ENCODE results near the gene ADAMTS2. TPM values are rescaled to one million over a fixed set of nuclear protein-coding genes. Genes with fewer than 3 reads are reported as not detected.

Gene ADAMTS2
- total and polyA plus RNA-seq, 4 donors: 12.5 to 27.1 (median 19.7) TPM

DNA sequence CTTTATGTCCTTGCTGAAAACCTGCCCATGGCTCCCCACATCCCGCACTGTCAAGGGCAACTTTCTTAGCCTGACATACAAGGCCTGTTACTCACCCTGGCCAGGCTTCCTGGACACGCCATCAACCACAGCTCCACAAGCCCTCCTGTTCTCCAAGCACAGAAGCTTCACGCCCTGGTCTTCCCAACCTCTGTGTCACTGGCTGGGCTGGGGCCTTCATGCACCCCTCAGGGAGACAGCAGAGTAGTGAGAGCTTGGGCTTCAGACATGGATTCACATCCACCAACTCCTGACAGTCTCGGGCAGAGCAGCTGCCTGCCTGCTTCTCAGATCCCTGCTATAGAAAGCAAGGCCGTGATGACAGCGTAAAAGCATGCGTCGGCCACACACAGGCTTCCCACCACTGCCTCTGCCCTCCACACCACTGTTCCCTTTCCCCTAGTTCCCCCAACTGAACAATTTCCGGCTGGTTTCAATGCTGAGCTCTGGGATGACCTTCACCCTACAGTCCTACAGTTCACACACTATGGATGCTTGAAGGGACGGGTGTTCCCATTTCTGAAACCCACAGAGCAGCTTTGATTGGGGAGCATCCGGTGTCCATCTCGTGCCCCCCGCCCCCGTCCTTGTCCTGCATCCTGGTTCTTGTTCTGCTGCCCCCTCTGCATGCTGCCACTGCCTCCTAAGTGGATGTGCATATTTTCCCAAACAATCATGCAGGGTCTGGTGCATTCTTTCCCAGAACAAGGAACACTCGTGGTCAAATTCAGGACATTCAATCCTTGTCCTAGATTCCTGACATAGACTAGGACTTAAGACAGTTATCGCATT, 33.4 kb upstream of the ADAMTS2 start:
- Histone ChIP-seq H3K27me3 (ENCODE audit: control insufficient read depth, insufficient read depth, low read length) (no peaks in the 10 kb centered on the region), H3K9me3 (ENCODE audit: control insufficient read depth, insufficient read depth, low read length) (no peaks in the 10 kb centered on the region), H3K27ac (ENCODE audit: low read depth, low read length) (no peak overlapping the region), H3K4me1 (ENCODE audit: control insufficient read depth, insufficient read depth, low read length) (peaks cover 10% of the 10 kb centered on the region), H3K4me3 (ENCODE audit: low read depth, low read length) (no peak overlapping the region), H3K36me3 (ENCODE audit: control insufficient read depth, insufficient read depth, low read length) (no peaks in the 10 kb centered on the region)
- no peak for DNase-seq (ENCODE audit: low read depth in 4 of 6, low spot score in 6 of 6)
- WGBS (ENCODE audit: insufficient coverage): 74% methylated on average over 16 of the region's 16 CpGs

DNA sequence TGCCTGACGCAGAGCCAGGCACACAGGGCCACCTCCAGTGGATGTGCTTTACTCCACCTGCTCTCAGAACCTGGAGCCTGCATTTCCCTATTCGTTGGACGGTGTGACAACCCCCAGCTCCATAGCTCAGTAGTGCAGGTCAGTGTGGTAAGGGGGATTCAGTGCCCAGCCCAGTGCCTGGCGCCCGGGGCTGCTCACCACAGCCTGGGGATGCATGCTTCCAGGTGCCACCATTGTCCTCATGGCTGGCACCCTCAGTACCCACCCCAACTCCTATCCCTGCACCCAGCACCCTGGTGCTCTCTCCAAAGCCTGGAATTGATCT, 32.8 kb upstream of the ADAMTS2 start:
- peaks cover 16% of the 10 kb centered on the region for H3K4me1 ChIP-seq (ENCODE audit: control insufficient read depth, insufficient read depth, low read length)
- H3K9me3 ChIP-seq (ENCODE audit: control insufficient read depth, insufficient read depth, low read length): no peaks in the 10 kb centered on the region
- no peak overlapping the region for H3K27ac ChIP-seq (ENCODE audit: low read depth, low read length)
- no peak for DNase-seq (ENCODE audit: low read depth in 4 of 6, low spot score in 6 of 6)
- H3K27me3 ChIP-seq (ENCODE audit: control insufficient read depth, insufficient read depth, low read length): no peaks in the 10 kb centered on the region
- H3K36me3 ChIP-seq (ENCODE audit: control insufficient read depth, insufficient read depth, low read length): no peaks in the 10 kb centered on the region
- WGBS (ENCODE audit: insufficient coverage): 90% methylated on average over 3 of the region's 5 CpGs
- no peak overlapping the region for H3K4me3 ChIP-seq (ENCODE audit: low read depth, low read length)

DNA sequence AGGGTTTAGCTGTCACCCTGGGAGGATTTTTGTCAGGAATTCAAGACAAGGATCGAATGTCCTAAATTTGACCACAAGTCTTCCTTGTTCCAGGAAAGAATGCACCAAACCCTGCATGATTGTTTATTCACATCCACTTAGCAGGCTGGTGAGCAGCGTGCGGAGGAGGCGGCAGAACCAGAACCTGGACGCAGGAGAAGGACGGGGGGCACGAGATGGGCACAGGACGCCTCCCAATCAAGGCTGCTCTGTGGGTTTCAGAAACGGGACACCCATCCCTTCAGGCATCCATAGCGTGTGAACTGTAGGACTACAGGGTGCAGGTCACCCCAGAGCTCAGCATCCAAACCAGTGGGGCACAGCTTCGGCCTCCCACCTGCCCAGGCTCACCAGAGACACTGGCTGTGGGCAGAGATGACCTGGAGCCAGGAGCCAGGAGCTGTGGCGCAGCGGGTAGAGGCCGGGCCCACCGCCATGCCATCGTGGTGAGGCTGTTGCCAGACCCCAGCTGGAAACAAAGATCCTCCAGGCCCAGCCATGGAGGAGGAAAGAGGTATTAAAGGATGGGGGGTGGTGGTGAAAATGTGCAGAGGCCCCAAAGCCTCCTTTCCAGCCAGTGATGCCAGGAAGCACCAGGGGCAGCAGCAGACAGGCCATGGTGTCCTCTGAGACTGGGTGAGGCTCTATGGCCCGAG, 32.3 kb upstream of the ADAMTS2 start:
- no peak for DNase-seq (ENCODE audit: low read depth in 4 of 6, low spot score in 6 of 6)
- 92% methylated on average over 17 of the region's 17 CpGs for WGBS (ENCODE audit: insufficient coverage)
- Histone ChIP-seq H3K27ac (ENCODE audit: low read depth, low read length) (no peak overlapping the region), H3K9me3 (ENCODE audit: control insufficient read depth, insufficient read depth, low read length) (no peaks in the 10 kb centered on the region), H3K27me3 (ENCODE audit: control insufficient read depth, insufficient read depth, low read length) (no peaks in the 10 kb centered on the region), H3K4me1 (ENCODE audit: control insufficient read depth, insufficient read depth, low read length) (peaks cover 21% of the 10 kb centered on the region), H3K4me3 (ENCODE audit: low read depth, low read length) (no peak overlapping the region), H3K36me3 (ENCODE audit: control insufficient read depth, insufficient read depth, low read length) (no peaks in the 10 kb centered on the region)

DNA sequence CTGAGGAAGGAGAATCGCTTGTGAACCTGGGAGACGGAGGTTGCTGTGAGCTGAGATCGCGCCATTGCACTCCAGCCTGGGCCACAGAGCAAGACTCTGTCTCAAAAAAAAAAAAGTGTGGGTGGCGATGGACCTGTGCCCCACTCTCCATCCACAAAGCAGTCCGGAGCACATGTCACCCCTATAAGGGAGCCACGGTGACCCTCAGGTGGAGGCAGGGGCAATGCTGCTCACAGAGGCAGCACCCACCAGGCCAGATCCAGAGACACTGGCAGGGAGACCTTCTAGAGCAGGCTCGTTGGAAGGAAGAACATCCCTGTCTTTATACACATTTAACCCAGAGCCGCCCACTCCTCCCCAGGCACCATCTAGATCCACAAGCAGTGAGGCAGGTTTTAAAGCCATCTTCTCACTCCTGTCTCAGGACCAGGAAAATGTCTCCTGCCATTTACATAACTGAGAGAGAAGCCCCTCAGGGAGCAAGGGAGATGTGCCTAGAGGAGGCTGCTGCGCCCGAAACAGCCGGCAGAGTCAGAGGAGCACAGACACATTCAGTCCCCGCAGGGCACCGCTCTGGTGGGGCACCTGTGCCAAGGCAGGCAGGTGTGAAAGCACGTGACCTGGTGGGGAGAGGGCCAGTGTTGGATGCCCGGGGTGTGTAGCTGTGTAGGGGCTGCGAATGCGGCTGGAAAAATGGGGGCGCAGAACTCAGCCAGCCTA, 31.6 kb upstream of the ADAMTS2 start:
- Histone ChIP-seq H3K9me3 (ENCODE audit: control insufficient read depth, insufficient read depth, low read length) (no peaks in the 10 kb centered on the region), H3K27ac (ENCODE audit: low read depth, low read length) (no peak overlapping the region), H3K36me3 (ENCODE audit: control insufficient read depth, insufficient read depth, low read length) (no peaks in the 10 kb centered on the region), H3K4me1 (ENCODE audit: control insufficient read depth, insufficient read depth, low read length) (peaks cover 28% of the 10 kb centered on the region), H3K27me3 (ENCODE audit: control insufficient read depth, insufficient read depth, low read length) (no peaks in the 10 kb centered on the region), H3K4me3 (ENCODE audit: low read depth, low read length) (no peak overlapping the region)
- no peak for DNase-seq (ENCODE audit: low read depth in 4 of 6, low spot score in 6 of 6)
- 83% methylated on average over 12 of the region's 19 CpGs for WGBS (ENCODE audit: insufficient coverage)

DNA sequence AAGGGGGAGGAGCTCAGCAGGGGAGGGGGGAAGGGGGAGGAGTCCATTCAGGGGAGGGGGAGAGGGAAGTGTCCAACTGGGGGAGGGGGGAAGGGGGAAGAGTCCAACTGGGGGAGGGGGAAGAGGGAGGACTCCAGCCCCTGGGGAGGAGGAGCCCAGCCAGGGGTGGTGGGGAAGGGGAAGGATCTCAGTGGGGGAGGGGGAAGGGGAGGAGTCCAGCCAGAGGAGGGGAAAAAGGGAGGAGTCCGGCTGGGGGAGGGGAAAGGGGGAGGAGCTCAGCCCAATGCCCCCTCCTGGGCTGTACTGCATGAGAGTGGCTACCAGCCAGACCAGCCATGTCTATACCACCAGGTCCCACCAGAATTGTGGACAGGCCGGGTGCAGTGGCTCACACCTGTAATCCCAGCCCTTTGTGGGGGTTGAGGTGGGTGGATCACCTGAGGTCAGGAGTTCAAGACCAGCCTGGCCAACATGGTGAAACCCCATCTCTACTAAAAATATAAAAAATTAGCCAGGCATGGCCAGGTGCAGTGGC, 30.6 kb upstream of the ADAMTS2 start:
- Histone ChIP-seq H3K9me3 (ENCODE audit: control insufficient read depth, insufficient read depth, low read length) (no peaks in the 10 kb centered on the region), H3K4me1 (ENCODE audit: control insufficient read depth, insufficient read depth, low read length) (peaks cover 37% of the 10 kb centered on the region), H3K27me3 (ENCODE audit: control insufficient read depth, insufficient read depth, low read length) (no peaks in the 10 kb centered on the region), H3K4me3 (ENCODE audit: low read depth, low read length) (no peak overlapping the region), H3K36me3 (ENCODE audit: control insufficient read depth, insufficient read depth, low read length) (no peaks in the 10 kb centered on the region), H3K27ac (ENCODE audit: low read depth, low read length) (no peak overlapping the region)
- no CpG with 5 or more reads among the region's 2 CpGs for WGBS (ENCODE audit: insufficient coverage)
- DNase-seq (ENCODE audit: low read depth in 4 of 6, low spot score in 6 of 6): no peak

DNA sequence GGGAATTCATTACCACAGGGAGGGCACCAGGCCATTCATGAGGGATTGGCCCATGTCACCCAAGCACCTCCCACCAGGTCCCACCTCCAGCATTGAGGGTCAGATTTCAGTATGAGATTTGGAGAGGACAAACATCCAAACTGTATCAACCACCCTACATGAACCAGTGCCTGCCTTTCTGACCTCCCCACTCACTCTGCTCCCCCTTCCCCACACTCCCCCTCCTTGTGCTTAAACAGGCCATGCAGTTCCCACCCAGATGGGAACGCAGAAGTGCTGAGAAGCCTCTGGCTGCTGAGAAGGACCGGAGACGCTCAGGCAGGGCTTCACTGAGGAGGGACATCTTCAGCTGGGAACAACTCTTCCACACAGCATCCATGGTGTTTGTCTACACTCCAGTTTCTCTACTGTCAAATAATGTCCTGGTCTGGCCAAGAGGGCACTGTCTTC, 30.0 kb upstream of the ADAMTS2 start:
- Histone ChIP-seq H3K4me1 (ENCODE audit: control insufficient read depth, insufficient read depth, low read length) (peaks cover 44% of the 10 kb centered on the region), H3K36me3 (ENCODE audit: control insufficient read depth, insufficient read depth, low read length) (no peaks in the 10 kb centered on the region), H3K27ac (ENCODE audit: low read depth, low read length) (no peak overlapping the region), H3K27me3 (ENCODE audit: control insufficient read depth, insufficient read depth, low read length) (no peaks in the 10 kb centered on the region), H3K9me3 (ENCODE audit: control insufficient read depth, insufficient read depth, low read length) (no peaks in the 10 kb centered on the region), H3K4me3 (ENCODE audit: low read depth, low read length) (no peak overlapping the region)
- WGBS (ENCODE audit: insufficient coverage): 93% methylated on average over 3 of the region's 3 CpGs
- DNase-seq (ENCODE audit: low read depth in 4 of 6, low spot score in 6 of 6): no peak

DNA sequence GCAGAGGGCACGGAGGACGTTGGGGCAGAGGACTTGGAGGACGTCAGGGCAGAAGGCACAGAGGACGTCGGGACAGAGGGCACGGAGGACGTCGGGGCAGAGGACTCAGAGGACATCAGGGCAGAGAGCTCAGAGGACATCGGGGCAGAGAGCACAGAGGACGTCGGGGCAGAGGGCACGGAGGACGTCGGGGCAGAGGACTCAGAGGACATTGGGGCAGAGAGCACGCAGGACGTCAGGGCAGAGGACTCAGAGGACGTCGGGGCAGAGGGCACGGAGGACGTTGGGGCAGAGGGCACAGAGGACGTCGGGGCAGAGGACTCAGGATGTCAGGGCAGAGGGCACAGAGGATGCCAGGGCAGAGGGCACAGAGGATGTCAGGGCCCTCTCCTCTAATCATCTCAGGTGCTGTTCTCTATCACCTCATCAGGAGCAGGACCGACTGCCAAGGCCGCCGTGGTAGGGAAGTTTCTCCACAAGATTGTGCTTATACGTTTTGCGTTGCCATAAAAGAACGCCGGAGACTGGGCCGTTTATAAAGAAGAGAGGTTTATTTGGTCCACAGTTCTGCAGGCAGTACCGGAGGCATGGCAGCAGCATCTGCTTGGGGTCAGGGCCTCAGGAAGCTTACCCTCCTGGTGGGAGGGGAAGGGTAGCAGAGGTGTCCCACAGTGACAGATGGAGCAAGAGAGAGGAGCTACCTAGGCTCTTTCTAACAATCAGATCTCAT, 29.4 kb upstream of the ADAMTS2 start:
- Histone ChIP-seq H3K27ac (ENCODE audit: low read depth, low read length) (no peak overlapping the region), H3K4me3 (ENCODE audit: low read depth, low read length) (no peak overlapping the region), H3K9me3 (ENCODE audit: control insufficient read depth, insufficient read depth, low read length) (no peaks in the 10 kb centered on the region), H3K27me3 (ENCODE audit: control insufficient read depth, insufficient read depth, low read length) (no peaks in the 10 kb centered on the region), H3K4me1 (ENCODE audit: control insufficient read depth, insufficient read depth, low read length) (peaks cover 50% of the 10 kb centered on the region), H3K36me3 (ENCODE audit: control insufficient read depth, insufficient read depth, low read length) (no peaks in the 10 kb centered on the region)
- 97% methylated on average over 29 of the region's 31 CpGs for WGBS (ENCODE audit: insufficient coverage)
- no peak for DNase-seq (ENCODE audit: low read depth in 4 of 6, low spot score in 6 of 6)

DNA sequence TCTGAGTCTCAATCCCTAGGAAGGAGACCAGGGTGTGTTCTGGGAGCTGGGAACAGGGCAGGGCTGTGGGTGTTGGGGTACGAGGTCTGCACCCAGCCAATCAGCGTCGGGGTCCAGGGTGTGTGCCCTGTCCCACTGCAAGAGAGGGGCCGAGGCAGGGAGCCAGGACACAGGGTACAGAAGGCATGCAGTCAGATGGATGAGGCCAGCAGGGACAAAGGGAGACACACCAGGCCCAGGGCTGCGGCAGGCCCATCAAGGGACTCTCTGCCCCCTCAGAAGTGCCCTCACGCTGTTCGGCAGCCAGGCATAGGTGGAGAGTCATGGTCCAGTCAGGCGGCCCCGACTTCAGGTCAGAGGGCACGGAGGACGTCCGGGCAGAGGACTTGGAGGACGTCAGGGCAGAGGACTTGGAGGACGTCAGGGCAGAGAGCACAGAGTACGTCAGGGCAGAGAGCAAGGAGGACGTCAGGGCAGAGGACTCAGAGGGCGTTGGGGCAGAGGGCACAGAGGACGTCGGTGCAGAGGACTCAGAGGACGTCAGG, 28.8 kb upstream of the ADAMTS2 start:
- no peak overlapping the region for H3K4me3 ChIP-seq (ENCODE audit: low read depth, low read length)
- H3K4me1 ChIP-seq (ENCODE audit: control insufficient read depth, insufficient read depth, low read length): peaks cover 56% of the 10 kb centered on the region
- no peaks in the 10 kb centered on the region for H3K9me3 ChIP-seq (ENCODE audit: control insufficient read depth, insufficient read depth, low read length)
- H3K27ac ChIP-seq (ENCODE audit: low read depth, low read length): no peak overlapping the region
- H3K36me3 ChIP-seq (ENCODE audit: control insufficient read depth, insufficient read depth, low read length): no peaks in the 10 kb centered on the region
- no peak for DNase-seq (ENCODE audit: low read depth in 4 of 6, low spot score in 6 of 6)
- 95% methylated on average over 20 of the region's 20 CpGs for WGBS (ENCODE audit: insufficient coverage)
- no peaks in the 10 kb centered on the region for H3K27me3 ChIP-seq (ENCODE audit: control insufficient read depth, insufficient read depth, low read length)

All from spinal cord (tissue), 10 donors.